Uterus (tissue), 2 donors: Measurements from ENCODE around the gene NCSTN.

Source experiments
- POLR2A ChIP-seq, 2 donors: fragments of 450-650 bp; IDR thresholded peaks; one replicate each; pipeline ENCODE4 v1.6.1; 2016; ENCODE audit warnings: antibody characterized with exemption in 2 of 2, mild to moderate bottlenecking in 1 of 2, moderate library complexity in 1 of 2
- TF ChIP-seq, protein P1 (sequence below), 4 experiments: fragments of 200-600 bp in 2 of 4; fragments of 450-650 bp in 2 of 4; sonication (generic) in 2 of 4; IDR thresholded peaks; one replicate each; pipeline ENCODE4 v1.5.1; 2016 to 2019; ENCODE audit warnings: antibody characterized with exemption in 4 of 4, mild to moderate bottlenecking in 2 of 4, moderate library complexity in 1 of 4

GRCh38 chr1:160402001-160402795 lies 59.0 kb downstream of the NCSTN start:
- TF ChIP-seq, protein P1, sequence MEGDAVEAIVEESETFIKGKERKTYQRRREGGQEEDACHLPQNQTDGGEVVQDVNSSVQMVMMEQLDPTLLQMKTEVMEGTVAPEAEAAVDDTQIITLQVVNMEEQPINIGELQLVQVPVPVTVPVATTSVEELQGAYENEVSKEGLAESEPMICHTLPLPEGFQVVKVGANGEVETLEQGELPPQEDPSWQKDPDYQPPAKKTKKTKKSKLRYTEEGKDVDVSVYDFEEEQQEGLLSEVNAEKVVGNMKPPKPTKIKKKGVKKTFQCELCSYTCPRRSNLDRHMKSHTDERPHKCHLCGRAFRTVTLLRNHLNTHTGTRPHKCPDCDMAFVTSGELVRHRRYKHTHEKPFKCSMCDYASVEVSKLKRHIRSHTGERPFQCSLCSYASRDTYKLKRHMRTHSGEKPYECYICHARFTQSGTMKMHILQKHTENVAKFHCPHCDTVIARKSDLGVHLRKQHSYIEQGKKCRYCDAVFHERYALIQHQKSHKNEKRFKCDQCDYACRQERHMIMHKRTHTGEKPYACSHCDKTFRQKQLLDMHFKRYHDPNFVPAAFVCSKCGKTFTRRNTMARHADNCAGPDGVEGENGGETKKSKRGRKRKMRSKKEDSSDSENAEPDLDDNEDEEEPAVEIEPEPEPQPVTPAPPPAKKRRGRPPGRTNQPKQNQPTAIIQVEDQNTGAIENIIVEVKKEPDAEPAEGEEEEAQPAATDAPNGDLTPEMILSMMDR (IDR thresholded peaks at IDR 0.05): no peak
- TF ChIP-seq POLR2A (IDR thresholded peaks at IDR 0.05): no peak
